ENCODE results near the gene PDZD4.
A peak's percentile ranks its signal among the peaks of the same experiment; 100 is the strongest.

Gene PDZD4

GRCh38 chrX:153829799-153830639 is at the start of gene PDZD4:
Gene PDZD4 (minus strand): TSS chrX:153830544. CDS start chrX:153830298, 246 bp downstream.
- DNase-seq (ENCODE audit: low read depth) = no peak

- no peak for DNase-seq (ENCODE audit: low read depth)
Measured at GRCh38 chrX:153879741-153880439, 49.5 kb upstream of the PDZD4 start.

- DNase-seq (ENCODE audit: low read depth) = no peak
Measured at GRCh38 chrX:153878969-153879653, 48.8 kb upstream of the PDZD4 start.

GRCh38 chrX:153878345-153878744 is 48.0 kb upstream of the PDZD4 start:
- no peak for DNase-seq (ENCODE audit: low read depth)

GRCh38 chrX:153877571-153878261 is 47.4 kb upstream of the PDZD4 start:
- no peak for DNase-seq (ENCODE audit: low read depth)

GRCh38 chrX:153876112-153876491 is 45.8 kb upstream of the PDZD4 start:
- no peak for DNase-seq (ENCODE audit: low read depth)

GRCh38 chrX:153875391-153876111 is 45.2 kb upstream of the PDZD4 start:
- DNase-seq (ENCODE audit: low read depth) = peak; percentile 2

GRCh38 chrX:153874366-153875125 is 44.2 kb upstream of the PDZD4 start:
- no peak for DNase-seq (ENCODE audit: low read depth)

- no peak for DNase-seq (ENCODE audit: low read depth)
Measured at GRCh38 chrX:153874085-153874365, 43.7 kb upstream of the PDZD4 start.

- DNase-seq (ENCODE audit: low read depth) = no peak
Measured at GRCh38 chrX:153873282-153874084, 43.1 kb upstream of the PDZD4 start.

GRCh38 chrX:153871946-153872878 is 41.9 kb upstream of the PDZD4 start:
- DNase-seq (ENCODE audit: low read depth) = no peak

- DNase-seq (ENCODE audit: low read depth) = no peak
Measured at GRCh38 chrX:153871451-153871850, 41.1 kb upstream of the PDZD4 start.

GRCh38 chrX:153870791-153871360 is 40.5 kb upstream of the PDZD4 start:
- DNase-seq (ENCODE audit: low read depth) = no peak

- no peak for DNase-seq (ENCODE audit: low read depth)
Measured at GRCh38 chrX:153870288-153870690, 39.9 kb upstream of the PDZD4 start.

GRCh38 chrX:153869473-153870287 is 39.3 kb upstream of the PDZD4 start:
- no peak for DNase-seq (ENCODE audit: low read depth)

- no peak for DNase-seq (ENCODE audit: low read depth)
Measured at GRCh38 chrX:153868576-153869472, 38.5 kb upstream of the PDZD4 start.

GRCh38 chrX:153867671-153868070 is 37.3 kb upstream of the PDZD4 start:
- DNase-seq (ENCODE audit: low read depth) = no peak
